Anterior cingulate cortex (tissue), 58 donors: Measurements from ENCODE around the gene FGF14.
"Not testable (repeated sequence)": the region's sequence is repeated elsewhere in the genome, so short reads cannot be mapped to it uniquely, and the experiment has no call there.

Experiments
- DNase-seq, 58 donors: peaks; one replicate each; lab custom pipeline; 2025; lab: John Stamatoyannopoulos, UW

FGF14 gene

DNA sequence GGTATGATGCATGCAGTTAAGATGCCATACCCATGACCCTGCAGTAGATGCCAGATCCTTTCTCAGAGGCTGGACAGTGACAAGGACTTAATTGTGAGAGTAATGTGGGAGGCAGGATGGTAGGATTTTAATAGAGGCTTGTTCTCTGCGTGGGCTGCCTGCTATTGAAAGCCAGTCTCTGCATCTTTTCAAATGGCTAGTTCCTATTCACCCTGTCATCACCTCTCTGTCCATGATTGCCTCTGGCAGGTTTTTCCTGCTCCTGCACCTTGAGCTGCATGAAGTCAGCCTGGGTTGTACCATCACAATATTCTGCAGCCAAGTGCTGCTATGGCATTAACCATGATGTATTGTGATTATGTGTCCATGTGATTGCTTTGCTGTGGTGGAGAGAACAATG lies 508.8 kb downstream of the FGF14 start:
- no peak for DNase-seq

DNA sequence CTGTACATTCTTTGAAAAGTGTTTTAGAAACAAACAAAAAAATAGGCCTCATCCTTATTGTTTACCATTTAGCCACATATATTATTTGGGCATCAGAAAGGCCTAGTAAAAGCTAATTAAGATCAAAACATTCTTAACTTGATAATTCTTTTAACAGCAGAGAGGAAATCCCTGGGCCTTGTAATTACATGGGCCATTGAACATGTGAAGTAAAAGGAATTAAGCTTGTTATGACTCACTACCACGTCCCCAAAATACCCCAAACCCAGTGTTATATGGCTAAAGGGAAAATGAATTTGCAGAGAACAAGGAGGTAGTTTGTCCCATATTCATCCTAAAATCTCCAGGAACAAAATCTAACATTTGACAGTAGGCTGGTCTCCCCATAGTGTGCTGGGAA lies 509.6 kb downstream of the FGF14 start:
- DNase-seq: no peak

DNA sequence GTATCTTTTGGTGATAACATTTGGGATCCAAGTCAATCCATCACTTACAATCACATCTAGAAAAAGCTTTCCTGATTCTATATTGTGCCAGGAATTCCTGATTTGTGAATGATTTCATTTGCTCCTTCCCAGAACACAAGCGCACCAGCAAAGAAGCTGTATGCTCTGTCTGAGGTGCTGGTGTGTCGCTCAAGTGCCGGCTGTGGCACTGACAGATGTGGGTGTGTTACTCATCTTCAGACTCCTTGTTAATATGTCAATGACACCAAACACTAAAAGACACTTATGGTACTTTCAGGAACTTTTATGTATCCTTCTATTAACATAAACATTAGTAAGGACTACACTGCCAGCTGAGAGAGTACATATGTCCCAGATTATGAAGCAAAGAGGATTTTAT lies 520.3 kb downstream of the FGF14 start:
- DNase-seq: peak in 2 of 58 donors; percentile 1

DNA sequence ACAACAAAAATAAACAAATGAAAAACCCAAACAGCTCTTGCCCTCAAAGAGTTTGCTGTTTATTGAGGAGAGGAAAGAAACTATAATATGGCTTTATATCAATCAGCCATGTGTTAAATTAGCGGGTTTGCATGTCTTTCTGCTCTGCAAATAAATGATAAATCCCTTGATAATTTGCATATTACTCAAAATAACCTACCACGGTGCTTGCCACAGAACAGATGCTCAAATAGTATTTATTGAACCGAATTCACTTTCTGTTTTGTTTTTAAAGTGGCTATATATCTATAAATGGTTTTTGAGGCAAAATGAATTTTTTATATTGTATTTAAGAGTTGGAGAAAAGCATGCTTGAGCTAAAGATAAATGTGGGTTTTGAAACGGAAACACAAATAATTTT lies 521.3 kb downstream of the FGF14 start:
- no peak for DNase-seq

DNA sequence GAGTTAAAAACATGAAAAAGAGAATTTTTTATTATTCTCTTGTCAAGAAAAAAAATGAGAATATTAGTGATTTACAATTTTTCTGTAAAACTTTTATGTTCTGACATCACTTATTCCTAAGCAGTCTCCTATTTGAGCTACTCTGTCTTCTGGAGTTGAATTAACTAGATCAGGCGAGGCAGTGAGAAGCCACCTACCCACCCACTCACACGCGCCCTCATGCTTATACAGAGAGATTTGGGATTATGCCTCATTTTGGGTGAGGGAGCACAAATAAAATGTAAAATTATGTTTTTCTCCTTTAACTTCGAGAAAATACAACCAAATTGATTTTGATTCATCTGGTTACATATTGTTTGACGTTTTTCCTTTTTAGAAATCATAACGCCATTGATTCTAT lies 524.9 kb downstream of the FGF14 start:
- DNase-seq: no peak

DNA sequence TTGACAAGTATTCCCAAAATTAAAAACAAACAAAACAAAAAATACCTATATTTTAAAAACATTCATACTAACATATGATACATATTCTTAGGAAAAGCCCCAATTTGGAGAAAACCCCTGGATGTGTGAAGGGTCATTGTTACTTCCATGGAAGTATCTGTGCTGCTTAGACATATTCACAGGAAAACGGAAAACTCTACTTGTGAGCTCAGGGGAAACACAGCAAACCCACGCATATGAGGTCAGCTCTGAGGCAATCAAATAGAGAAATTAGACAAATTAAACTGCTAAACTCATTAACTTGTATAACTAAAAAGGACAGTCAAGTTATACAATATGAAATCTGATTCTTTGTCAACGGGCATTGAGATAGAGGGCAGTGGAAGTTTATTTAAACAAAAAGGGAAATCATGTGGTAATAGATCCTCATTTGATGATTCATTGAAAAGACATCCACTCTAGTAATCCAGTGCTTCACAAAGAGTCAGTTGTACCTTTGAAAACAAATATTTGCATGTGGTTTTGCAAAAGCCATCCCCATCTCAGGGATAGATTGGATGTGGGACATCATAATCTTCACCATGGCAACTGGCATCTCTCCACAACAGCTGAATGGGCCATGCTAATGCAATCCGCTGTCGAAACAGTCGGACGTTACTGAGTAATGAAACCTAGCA lies 526.0 kb downstream of the FGF14 start:
- peak in 2 of 58 donors; percentile 1 to 2 for DNase-seq

DNA sequence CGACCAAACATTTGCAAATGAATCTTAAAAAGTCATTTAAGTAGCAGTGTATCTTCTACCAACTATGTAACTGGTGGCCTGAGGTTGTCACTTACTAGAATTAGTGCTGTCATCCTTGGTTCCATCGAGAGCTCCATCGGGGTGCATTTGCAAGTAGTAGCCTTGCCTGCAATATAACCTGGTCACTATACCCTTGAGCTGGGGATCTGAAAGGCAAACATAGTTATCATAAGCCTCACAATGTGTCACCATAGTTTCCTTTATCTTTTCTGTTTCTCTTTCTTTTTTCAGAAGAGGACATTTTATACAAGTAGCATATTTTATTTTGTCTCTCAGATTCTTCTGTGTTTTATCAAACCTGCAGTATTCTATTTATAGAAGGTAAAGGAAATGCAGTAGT lies 526.8 kb downstream of the FGF14 start:
- DNase-seq: no peak

DNA sequence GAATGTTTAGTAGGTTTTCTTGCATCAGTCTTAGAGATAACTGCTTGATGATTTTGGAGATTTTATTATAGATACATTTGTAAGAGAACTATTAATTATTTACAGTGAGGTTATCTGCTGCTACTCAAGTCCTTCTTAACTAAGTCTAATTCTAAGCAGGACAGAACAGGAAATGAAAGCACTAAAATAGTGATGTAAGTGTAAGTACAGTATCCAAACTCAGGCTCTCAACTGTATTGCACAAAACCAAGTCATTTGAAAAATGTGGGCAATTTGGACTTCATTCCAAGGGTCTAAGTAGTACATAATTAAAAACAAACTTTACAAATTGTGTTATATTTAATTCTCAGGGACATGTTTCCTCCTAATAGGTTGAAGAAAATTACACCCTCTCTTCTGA lies 532.3 kb downstream of the FGF14 start:
- no peak for DNase-seq

DNA sequence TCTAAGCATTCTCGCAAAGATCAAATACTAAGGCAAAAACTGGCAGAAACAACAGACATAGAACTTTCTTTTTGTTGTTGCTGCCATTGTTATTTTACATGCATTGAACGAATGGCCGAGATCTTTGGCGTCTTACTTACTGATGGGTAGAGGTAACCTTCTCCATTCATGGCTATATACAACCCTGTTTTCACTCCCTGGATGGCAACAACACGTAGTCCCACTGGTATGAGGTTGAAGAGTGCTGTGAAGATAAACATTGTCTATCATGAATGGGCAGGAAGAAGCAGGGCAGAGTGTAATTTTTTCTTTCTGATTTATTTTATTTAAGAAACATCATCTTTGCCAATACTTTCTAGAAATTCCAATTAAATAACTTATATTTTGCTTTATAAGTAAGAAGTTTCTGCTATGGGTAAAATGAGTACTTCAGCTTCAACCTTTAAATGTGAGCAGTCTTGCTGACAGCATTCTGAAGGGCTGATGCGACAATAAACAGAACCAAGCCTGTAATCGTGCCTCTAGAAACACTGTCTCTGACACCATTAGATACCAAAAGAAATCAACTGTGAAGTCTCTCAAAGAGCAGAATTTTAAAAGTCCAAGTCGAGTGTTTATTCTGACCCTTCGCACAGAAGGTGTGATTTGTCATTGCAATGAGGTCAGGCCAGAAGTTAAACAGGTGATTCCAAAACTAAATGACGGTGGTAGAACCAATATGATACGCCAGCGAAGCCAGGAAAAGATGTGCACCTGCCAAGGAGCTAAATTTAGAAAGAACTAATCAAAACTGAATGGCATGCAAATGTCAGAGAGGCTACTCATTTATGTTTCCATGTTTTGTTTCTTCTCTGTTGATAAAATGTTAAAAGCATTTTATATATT lies 533.0 kb downstream of the FGF14 start:
- DNase-seq: no peak

DNA sequence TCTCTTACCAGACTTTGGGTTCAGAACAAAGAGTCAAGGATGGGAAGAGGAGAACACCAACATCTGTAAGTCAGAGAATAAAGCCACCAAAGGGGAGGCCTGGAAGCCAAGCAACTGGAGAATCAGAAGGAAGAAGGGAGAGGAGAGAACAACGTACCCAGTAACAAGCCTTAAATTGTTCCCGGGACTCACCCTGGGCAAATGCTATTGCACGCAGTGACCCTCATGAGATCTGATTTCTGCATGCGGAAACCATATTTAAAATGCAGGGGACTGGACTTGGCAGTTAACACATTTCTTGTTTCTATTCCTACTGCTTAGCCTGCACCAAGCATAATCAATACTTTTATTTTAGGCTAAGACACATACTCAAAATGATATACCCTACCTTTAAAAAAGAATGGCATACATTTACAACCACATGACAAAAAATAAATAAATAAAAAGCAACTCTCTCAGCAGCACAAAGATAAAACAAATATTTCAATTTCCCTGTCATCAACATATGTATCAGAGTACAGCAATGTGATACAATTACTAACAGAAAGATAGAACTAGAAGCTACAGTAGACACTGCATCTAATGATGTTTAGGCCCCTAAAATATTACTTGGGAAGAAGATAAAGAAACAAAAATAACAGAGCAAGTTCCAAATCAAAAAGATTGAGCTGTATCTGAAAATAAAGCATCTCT lies 534.8 kb downstream of the FGF14 start:
- DNase-seq: no peak

DNA sequence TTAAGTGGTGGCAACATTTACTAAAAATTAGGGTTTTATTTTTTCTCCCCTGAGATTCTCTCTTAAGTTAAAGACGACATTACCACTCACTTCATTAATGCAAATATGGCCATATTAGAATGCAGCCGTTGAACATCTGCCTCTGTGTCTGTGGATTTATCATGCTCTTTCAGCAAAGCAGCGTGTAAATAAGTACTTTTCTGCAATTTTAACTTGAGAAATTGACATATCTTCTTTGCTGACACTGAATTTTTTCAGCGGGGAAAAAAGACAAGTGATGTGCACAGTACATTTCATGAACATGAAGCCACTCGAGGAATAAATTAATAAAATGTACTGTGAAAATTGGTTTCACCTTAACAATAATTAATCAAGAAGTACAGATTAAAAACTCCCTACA lies 543.0 kb downstream of the FGF14 start:
- DNase-seq: no peak

DNA sequence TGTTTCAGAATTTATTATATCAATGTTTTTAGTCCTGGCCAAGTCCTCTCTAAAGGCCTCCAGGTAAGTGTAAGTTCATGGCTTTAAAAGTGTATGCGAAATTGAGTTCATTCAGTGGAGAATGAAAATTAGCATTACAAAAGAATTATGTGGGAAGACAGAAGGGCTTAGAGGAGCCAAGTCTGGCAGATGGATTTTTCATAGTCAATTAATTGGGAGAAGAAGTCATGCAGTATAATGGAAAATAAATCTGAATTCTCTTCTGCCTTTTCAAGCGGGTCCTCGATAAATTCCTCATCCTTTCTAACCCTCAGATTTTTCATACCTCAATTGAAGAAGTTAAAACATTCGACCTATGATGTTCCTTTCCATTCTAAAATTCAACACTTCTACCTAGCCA lies 555.1 kb downstream of the FGF14 start:
- no peak for DNase-seq

DNA sequence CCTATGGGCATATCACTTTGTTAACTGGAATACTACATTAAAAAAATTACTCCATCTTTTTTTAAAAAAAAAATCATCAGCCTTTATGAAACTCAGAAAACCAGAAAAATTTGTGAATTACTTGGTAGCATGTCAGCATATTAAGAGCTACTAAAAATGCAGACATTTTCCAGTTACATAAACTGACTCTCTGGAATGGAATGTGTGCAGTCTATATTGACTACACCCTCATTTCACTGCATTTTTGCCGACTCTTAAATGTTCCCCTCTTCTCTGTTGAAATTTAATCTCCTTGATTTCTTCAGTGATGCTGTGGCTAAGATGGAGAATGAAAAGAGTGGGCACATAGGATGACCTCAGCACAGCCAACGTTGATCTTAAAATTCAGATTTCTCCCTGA lies 555.6 kb downstream of the FGF14 start:
- no peak for DNase-seq

DNA sequence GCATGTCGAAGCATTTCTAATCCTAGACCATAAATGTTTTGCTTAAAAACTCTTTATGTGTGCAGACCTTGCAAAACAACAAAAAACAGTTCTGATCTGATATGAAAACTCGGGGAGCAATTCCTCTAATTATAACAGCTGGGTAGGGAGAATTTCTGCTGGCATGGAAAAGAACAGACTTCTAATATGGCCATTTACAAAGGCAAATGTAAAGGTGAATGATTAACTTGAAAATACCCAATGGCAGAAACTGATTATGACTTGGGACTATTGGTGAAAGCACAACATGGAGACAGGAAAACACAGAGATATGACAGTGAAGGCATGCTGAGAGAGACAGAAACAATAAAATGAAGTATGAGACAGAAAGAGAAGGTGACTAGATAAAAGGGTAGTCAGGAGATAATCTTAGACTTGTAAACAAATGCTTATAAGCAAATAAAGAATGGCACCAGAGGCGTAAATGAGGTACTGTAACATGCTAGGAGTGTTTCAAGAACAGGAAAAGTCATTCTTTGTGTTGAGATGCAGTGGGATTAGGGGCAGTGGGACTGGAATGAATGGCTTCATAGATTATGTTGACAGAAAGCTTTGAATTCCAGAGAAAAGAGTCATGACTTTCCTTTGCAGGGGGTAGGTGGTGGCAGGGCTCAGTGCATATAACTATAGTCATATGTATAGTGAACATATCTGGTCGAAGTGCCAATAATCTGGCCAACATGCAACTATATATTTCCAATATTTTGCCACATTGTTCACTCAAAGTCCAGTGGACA lies 556.4 kb downstream of the FGF14 start:
- DNase-seq: no peak

DNA sequence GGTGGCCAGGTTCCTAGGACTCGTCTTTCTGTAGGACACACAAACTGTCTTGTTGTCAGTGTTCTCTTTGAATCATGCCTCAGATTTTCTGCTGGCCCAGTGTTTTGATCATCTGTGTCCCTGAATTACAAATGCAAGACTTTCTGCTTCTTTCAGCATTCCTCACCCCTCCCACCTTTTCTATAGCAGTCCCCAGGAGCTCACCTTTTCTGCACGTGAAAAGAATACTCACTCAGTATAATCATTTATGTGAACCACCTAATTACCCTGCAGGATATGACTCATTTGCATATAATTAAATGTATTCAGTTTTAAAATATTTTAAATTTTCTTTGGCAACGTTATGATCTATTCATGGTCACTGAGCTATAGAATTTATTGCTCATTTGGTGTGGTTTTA lies 560.1 kb downstream of the FGF14 start:
- DNase-seq: no peak

DNA sequence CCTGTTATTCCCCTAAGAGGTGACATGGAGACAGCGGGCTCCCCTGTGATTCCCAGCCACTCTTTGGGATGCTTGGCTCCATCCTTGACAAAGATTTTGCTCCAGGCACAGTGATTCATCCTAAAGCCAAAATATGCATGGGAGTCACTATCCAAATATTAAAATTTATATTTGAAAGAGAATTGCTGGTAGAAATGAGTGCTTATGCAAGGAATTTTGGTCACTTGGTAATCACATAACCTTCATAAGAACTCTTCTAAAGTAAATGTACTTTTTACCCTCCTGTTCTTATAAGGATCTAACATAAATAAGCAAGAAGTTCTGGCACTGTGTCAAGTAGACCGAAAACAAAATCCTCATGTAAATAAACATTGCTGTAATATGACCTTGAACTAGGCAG lies 563.5 kb downstream of the FGF14 start:
- DNase-seq: no peak

DNA sequence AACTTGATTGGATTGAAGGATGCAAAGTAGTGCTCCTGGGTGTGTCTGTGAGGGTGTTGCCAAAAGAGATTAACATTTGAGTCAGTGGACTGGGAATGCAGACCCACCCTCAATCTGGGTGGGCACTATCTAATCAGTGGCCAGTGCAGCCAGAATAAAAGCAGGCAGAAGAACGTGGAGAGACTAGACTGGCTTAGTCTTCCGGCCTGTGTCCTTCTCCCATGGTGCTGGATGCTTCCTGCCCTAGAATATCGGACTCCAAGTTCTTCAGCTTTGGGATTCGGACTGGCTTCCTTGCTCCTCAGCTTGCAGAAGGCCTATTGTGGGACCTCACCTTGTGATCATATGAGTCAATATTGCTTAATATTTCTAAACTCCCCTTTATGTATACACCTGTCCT lies 564.1 kb downstream of the FGF14 start:
- not testable (repeated sequence) for DNase-seq

DNA sequence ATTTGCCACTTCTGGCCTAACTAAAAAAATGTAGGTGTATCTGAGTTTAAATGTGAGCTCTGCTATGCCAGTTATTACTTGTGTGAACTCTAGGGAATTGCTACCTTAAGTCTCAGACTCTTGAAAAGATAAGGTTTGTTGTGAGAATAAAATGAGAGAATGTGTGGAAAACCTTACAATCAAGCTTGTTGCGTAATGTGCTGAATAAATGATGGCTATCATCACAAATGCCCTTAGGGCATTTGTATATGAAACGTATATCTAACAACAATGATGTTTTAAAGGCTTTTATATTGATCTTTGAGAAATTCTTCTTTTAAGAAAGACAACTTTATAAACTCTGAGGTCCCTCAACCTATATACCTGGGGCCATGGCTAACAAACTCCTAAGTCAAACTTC lies 564.6 kb downstream of the FGF14 start:
- no peak for DNase-seq

DNA sequence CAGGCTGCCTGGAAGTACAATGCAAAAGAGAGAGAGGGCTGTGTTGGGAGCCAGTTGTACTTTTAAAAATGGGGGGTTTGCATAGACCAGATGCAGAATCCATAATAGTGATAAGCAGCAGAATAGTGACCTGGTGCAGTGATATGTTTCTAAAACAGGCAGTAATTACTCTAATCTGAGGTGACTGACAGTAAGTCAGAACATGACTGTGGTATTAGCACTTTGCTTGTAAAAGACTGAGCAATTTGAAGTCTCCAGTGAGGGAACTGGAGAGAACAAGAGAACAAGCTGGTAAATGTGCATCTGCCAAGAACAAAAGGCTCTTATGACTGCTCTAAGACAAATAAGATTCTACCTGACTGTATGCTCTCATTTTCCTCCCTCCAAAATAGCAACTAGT lies 565.9 kb downstream of the FGF14 start:
- DNase-seq: no peak

DNA sequence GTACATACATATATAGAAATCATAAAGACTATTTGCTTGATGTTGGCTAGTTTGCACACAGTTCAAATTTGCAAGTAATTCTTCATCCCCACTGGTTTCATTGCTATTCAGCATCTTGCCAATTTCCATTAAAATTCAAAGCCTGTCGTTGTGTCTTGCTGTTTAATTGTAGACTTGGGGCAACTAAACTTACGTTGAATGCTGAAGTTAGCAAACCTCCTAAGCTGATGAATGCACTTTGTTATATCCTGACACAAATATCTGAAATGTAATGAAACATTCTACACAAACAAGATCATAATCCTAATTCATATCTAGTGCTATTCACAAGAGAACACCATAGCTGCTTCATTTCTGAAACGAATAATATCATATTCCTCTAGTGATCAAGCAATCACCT lies 568.2 kb downstream of the FGF14 start:
- no peak for DNase-seq

DNA sequence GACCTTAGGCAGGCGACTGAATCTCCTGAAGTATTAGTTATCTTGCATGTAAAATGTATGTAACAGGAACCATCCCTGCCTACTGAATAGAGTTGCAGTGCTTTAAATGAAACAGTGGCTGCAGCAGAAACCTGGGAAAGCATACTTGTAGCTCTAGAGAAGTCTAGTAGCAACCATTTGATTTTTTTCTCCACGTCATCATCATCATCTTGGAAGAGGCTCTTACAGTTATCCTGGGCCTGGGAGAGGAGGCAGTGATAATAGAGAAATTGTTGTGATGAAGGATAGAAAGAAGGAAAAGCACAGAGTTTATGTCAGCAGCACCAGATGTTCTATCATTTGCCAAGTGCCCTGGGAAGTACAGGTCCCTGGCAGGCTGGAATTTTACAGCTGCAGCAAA lies 571.8 kb downstream of the FGF14 start:
- DNase-seq: no peak
